Kidney tubule cell (primary cell): ENCODE data around the gene ANKRD27.
A peak's percentile ranks its signal among the peaks of the same experiment; 100 is the strongest.
"Not testable (repeated sequence)": the region's sequence is repeated elsewhere in the genome, so short reads cannot be mapped to it uniquely, and the experiment has no call there.

Experiments
- DNase-seq: peaks from one replicate; pipeline ENCODE4 v3.0.0-alpha.2; 2018; ENCODE audit warnings: low spot score

Gene ANKRD27

DNA sequence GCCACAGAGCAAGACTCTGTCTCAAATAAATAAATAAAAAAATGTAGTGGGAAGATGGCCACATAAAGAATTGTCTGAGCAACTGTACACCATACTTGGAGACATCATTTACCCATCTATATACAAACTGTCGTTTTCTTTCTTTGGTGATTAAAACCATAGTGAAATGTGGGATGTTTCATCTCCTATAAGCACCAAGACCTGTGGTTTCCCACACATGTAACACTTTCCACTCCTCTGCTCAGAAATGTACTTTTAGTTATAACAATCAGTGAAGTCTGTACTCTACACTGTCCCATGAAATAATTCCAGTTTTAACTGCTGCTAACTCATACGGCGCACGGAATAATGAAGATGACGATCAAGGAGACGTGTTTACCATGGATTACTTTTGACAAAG, 75.7 kb downstream of the ANKRD27 start:
- DNase-seq = no peak

DNA sequence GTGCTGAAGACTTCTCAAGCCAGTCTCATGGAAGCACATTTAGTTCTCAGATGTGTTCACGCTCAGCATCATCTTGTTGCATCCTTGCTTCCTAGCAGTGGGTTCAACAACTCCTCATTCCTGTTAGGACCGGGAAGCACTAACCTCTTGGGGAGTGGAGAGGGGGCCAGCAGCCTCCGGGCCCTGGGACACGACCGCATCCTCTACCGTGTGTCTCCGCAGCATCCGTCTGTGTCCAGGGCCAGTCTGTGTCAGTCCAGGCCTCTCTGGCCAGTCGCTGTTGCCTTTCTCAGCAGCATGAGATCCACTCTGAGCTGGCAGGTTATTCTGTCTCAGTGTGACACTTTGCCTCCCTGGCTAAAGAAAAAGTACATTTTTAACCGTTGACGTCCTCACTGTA, 77.0 kb downstream of the ANKRD27 start:
- DNase-seq = no peak

DNA sequence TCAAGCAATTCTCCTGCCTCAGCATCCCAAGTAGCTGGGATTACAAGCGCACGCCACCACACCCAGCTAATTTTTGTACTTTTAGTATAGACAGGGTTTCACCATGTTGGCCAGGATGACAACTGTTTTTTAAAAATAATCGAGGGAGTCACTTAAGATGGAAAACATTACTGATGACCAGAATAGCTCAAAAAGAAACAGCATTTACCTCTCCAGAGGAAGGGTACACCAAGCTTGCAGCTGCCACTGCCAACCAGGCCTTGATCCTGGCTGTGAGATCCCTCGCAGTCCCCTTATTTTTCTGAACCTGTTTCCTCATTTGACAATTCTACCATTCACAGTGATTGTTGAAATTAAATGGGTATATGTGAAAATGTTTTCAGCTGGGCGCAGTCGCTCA, 79.5 kb downstream of the ANKRD27 start:
- DNase-seq = no peak

- no peak for DNase-seq
Measured at GRCh38 chr19:32594021-32594420, 81.0 kb downstream of the ANKRD27 start.

- not testable (repeated sequence) for DNase-seq
Measured at GRCh38 chr19:32587747-32588504, 87.1 kb downstream of the ANKRD27 start.

DNA sequence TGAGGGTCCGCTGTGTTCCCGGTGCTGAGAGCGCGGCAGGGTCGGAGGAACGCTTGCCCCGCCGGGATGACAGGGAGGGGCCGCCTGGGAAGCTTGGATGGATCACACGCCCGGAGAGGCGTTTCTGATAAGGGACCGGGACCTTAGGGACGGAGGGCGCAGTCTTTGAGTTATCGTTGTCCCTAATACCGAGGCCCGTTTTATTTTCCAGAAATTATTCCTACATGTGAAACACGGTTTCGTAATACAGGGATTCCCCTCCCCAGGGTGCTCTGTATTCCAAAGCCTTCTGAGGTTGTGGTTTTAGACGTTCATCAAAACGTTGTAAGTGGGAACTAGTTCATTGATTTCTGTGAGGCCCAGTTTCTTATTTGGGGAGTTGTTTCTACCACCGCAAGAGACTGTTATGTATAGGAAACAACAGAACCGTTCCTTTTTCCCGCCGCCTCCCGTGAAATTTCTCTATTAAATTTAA, 93.2 kb downstream of the ANKRD27 start:
- DNase-seq = peak; percentile 50

GRCh38 chr19:32580901-32581704, 93.9 kb downstream of the ANKRD27 start, which contains the start of gene PDCD5:
Gene PDCD5 (plus strand): TSS chr19:32581190. CDS start chr19:32581262, 72 bp downstream.
- DNase-seq = peak; percentile 94

- no peak for DNase-seq
Measured at GRCh38 chr19:32580353-32580900, 94.6 kb downstream of the ANKRD27 start.

DNA sequence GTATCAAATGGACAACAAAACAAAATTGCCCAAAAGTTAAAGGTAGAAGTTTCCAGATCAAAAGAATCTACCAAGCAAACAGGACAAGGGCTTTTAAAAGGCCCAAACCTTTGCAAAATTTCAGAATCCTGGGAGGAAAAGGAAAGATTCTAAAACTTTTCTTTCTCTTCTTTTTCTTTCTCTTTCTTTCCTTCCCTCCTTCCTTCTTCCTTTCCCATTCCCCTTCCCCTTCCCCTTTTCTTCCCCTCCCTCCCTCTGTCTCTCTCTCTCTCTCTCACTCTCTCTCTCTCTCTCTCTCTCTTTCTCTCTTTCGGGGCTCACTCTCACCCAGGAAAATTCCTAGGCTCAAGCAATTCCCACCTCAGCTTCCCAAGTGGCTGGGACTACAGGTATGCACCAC, 98.2 kb downstream of the ANKRD27 start:
- DNase-seq = no peak

DNA sequence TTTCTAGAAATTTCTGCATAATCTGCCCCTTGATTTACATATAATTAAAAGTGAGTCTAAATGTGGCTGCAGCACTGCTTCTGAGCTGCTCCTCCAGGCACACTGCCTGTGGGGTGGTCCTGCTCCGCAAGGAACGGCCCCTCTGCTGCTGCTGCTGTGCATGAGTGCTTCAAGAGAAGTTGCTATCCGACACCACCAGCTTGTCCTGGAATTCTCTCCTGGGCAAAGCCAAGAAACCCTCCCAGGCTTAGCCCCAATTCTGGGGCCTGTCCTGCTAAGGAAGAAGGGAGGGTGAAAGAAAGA, 101.5 kb downstream of the ANKRD27 start:
- no peak for DNase-seq

DNA sequence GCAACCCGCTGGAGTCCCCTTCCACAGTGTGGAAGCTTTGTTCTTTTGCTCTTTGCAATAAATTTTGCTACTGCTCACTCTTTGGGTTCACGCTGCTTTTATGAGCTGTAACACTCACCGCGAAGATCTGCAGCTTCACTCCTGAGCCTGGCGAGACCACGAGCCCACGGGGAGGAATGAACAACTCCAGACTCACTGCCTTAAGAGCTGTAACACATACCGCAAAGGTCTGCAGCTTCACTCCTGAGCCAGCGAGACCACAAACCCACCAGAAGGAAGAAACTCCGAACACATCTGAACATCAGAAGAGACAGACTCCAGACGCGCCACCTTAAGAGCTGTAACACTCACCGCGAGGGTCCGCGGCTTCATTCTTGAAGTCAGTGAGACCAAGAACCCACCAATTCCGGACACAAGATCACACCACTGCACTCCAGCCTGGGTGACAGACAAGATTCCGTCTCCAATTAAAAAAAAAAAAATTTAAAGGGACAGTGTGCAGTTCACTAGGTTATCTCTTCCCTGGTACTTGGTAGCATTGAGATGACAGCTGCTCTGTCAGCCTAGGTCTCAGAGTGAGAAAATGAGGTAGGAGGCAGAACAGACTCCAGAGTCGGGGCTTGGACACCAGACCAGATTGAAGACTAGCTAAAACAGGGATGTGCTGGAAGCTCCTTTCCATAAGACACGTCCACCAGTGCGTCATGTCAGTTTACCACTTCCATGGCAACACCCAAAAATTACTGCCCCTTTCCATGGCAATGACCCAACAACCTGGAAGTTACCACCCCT, 102.1 kb downstream of the ANKRD27 start:
- not testable (repeated sequence) for DNase-seq

- DNase-seq = not testable (repeated sequence)
Measured at GRCh38 chr19:32571471-32572075, 103.4 kb downstream of the ANKRD27 start.

- DNase-seq = peak; percentile 51
Measured at GRCh38 chr19:32570081-32570785, 104.7 kb downstream of the ANKRD27 start.

DNA sequence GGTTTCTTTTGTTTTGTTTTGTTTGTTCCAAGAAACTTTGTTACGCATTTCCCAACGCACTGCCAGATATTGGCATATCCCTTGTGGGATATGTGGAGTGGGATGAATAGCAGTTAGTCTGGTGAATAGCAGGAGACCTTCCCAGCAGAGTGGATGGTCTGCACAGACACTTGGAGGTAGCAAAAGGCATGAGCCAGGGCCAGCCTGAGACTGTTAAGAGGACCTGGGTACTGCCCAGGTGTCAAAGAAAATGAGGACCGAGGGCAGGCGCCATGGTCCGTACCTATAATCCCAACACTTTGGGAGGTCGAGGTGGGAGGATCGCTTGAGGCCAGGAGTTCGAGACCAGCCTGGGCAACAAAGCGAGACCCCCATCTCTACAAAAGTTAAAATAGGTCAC, 107.5 kb downstream of the ANKRD27 start:
- no peak for DNase-seq

DNA sequence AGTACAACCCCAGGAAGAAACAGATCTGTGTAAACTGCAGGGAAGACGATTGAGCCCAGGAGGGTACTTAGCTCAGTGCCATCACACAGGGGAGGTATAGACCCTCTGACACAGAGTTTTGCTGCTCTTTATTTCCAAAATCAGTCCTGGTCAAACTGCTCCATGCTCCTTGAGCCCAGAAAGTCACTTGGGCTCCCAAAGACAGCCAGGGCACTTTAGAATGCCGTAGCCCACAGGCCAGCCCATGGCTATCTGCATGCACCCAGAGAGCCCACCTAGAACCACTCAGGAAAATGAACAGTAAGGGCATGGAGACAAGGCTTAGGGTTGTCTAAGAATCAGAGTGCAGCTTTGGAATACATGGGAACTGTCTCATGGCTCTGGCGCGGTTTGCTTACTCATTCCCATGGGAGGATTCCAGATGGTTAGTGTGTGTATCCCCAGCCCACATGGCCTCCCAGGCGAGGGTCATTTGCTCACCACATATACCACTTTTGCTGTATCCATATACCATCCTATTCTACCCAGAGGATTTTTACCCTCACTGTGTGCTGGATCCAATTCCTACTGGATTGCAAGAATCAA, 108.6 kb downstream of the ANKRD27 start:
- no peak for DNase-seq

- DNase-seq = no peak
Measured at GRCh38 chr19:32563761-32564160, 111.2 kb downstream of the ANKRD27 start.

GRCh38 chr19:32558607-32559228, 116.3 kb downstream of the ANKRD27 start:
- DNase-seq = no peak

DNA sequence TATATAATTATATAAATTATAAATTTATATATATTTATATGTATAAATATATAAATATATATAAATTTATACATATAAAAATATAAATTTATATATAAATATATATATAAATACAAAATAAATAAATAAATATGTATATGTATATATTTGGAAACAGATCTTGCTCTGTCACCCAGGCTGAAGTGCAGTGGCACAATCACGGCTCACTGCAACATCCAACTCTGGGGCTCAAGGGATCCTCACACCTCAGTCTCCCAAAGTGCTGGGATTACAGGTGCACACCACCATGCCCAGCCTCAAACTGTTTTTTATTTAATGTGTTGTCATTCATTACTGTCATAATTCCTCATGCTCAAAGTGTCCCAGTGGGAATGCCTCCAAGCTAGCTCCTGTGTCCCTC, 119.2 kb downstream of the ANKRD27 start:
- DNase-seq = no peak

- DNase-seq = no peak
Measured at GRCh38 chr19:32550666-32551065, 124.3 kb downstream of the ANKRD27 start.
